D721Med (cell line): ENCODE data around the gene GLDN.

Experiments
- DNase-seq: peaks from one replicate; pipeline ENCODE4 v3.0.0; 2011; ENCODE audit warnings: low spot score; ENCODE audit not compliant: insufficient read length
- FAIRE-seq: peaks from 2 replicates; lab custom pipeline; 2011; peaks lifted over from hg19 to GRCh38; lab: Jason Lieb, UNC
- TF ChIP-seq, protein P1 (sequence below): IDR thresholded peaks from 2 replicates; pipeline ENCODE4 v1.5.1; 2012; ENCODE audit warnings: mild to moderate bottlenecking, control low read depth; ENCODE audit not compliant: insufficient read depth; ENCODE audit errors: missing control alignments

The GLDN gene

DNA sequence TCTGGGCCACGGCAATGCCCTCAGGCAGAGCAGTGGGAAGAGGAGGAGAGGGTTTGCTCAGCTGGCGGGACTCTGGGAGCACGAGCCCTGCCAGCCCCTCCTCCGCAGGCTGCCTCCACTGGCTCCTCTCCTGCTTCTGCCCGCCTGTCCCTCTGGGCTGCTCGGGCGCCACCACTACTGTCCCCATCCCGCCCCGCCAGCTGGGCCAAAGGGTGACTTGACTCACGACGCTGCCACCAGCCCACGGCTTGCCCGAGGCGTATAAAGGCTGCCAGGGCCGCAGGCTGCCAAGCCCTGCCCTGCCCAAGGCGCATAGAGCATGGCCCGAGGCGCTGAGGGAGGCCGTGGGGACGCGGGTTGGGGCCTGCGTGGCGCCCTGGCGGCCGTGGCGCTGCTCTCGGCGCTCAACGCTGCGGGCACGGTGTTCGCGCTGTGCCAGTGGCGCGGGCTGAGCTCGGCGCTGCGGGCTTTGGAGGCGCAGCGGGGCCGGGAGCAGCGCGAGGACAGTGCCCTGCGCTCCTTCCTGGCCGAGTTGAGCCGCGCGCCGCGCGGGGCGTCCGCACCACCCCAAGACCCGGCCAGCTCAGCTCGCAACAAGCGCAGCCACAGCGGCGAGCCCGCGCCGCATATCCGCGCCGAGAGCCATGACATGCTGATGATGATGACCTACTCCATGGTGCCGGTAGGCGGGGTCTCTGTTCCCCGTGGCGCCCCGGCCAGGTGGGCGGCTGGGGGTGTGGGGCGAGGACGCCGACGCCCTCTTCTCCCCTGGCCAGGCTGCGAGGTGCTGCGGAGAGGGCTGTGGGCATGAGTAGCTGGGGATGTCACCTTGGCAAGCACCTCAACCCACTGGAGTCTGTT, at the start of gene GLDN:
GLDN (plus strand) TSS at position 290 of the 861 bp plus-strand sequence; CDS start at position 320, 30 bp downstream.
- FAIRE-seq, result no peak
- TF ChIP-seq, protein P1, sequence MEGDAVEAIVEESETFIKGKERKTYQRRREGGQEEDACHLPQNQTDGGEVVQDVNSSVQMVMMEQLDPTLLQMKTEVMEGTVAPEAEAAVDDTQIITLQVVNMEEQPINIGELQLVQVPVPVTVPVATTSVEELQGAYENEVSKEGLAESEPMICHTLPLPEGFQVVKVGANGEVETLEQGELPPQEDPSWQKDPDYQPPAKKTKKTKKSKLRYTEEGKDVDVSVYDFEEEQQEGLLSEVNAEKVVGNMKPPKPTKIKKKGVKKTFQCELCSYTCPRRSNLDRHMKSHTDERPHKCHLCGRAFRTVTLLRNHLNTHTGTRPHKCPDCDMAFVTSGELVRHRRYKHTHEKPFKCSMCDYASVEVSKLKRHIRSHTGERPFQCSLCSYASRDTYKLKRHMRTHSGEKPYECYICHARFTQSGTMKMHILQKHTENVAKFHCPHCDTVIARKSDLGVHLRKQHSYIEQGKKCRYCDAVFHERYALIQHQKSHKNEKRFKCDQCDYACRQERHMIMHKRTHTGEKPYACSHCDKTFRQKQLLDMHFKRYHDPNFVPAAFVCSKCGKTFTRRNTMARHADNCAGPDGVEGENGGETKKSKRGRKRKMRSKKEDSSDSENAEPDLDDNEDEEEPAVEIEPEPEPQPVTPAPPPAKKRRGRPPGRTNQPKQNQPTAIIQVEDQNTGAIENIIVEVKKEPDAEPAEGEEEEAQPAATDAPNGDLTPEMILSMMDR, result no peak
- no peak for DNase-seq

DNA sequence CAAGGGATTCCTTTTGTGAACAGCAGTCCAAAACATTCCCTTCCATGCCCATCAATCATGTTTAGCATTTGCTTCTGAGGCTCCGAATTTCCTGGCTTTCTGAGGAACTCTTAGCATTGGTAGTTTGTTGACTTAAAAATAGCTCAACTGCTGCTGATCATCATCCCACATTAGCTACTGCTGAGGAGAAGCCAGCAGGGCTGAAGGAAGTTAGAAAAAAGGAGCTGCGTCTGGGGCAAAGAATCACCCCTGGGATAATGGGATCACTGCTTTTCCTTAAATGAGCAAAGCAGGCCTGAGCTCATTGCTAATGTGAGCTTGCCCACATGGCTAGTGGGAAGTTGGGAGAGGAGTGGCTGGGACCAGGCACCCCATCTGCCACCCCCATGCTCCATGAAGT, 42.8 kb upstream of the GLDN start:
- FAIRE-seq (no peak), DNase-seq (no peak)
- TF ChIP-seq, protein P1, result no peak

DNA sequence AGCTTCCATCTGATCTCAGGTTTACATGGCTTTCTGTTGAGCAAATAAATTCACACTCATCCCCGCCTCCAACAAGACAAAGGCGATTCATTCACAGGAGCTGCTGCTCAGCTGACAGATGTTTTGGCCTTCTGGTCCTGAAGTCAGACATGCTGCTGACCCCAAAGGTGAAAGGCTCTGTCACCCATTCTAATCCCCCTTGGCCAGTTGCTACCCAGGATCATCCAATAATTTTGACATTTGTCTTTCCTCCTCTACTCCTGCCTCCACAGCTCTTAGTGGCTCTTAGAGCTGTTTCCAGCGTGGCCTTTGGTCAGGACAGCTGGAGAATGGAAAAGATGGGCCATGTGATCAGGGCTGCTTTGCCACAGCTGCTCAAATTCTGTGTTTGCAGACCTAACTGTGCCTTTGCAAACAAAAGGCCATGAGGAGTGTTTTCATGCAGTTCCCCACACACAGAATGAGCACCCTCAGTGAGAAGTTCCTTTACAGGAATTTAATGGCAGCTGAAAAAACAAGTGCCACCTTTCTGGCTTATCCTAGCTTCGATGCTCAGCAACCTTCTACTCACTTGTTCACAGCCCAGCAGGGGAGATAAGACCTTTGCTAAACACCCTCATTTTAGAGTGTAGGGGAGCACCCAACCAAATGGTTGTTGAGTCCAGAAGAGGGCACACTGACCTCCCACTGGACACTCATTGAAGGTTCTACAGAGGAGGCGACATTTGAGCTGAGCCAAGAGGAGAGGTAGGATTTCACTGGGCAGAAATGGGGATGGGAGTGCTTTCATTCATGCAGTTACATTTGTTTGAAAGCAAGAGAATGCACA, 42.1 kb upstream of the GLDN start:
- TF ChIP-seq, protein P1, result no peak
- FAIRE-seq (no peak), DNase-seq (no peak)

DNA sequence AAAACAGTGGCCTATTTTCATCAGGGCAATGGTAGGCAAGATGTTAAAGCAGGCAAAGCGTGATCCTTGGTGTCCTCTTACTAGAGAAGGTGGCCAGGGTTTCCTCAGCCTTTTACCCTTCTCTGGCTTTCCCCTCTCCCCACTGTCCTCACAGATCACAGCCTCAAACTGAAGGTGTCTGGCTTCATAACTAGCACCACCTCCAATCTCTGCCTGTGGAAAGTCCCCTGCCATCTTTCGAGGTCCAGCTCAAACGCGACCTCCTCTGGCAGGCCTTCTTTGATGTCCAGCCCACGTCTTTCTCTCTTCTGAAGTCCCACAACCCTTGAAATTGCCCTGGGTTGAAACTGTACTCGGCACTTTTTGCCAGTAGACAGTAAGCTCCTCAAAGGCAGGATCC, 39.0 kb upstream of the GLDN start:
- TF ChIP-seq, protein P1, result no peak
- no peak for DNase-seq
- no peak for FAIRE-seq

DNA sequence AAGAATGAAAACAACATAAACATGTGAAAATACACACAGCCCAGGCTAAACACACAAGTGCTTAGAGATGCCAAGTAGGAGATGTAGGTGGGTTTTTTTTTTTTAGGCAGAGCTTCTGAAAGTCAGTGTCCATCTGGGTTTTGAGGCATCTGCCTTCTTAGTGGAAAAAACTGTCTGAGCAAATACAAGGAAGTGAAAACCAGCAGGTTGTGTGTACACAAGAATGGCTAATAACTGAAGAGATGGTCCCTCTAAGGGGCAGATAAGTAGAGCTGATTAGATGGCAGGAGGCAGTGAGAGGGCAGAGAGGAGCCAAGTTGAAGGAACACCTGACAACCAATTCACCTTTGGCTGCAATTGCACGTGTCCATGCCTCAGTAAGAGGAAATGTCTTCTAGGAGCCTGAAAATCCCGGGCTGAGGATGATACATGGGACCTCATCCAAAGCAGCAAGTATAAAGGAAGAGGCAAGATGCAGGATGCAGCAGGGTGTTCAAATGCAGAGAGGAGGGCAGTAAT, 37.9 kb upstream of the GLDN start:
- no peak for DNase-seq
- TF ChIP-seq, protein P1, result no peak
- no peak for FAIRE-seq

DNA sequence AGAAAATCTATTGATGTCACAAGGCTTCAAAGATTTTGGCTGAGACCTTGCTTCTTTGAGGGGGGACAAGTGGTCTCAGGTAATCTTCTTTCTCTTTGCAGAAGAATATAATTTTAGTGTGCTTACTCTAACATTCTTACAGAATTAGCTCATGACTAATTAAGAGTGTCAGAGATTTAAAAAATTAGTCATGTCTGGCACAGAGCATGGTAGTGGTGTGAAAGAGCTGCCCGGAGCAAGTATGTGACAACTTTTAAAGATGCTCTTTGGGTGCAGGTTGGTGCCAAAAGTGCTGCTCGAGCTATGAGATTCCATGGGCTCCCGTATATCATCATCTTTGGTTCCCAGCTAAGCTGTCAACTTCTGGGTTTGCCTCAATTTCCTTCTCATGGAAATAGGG, 34.1 kb upstream of the GLDN start:
- no peak for FAIRE-seq

More for the DNA sequence above, 34.1 kb upstream of the GLDN start:
- no peak for DNase-seq
- TF ChIP-seq, protein P1, result no peak
